K562 (cell line): ENCODE results near the gene DCAF5. TPM values are rescaled to one million over a fixed set of nuclear protein-coding genes. Genes with fewer than 3 reads are reported as not detected.
A peak's percentile ranks its signal among the peaks of the same experiment; 100 is the strongest.

Experiments used
- CREM ChIP-seq: IDR thresholded peaks from 2 replicates; pipeline ENCODE4 v1.6.1; 2014; ENCODE audit warnings: antibody characterized with exemption, low read depth
- ETS2 ChIP-seq: IDR thresholded peaks from 2 replicates; pipeline ENCODE4 v1.6.1; 2016; ENCODE audit warnings: borderline replicate concordance, missing genetic modification characterization, mild to moderate bottlenecking, moderate library complexity, missing compliant biosample characterization; ENCODE audit not compliant: poor library complexity, severe bottlenecking
- HIVEP1 ChIP-seq: fragments of 250-450 bp; sonication (Bioruptor Pico); IDR thresholded peaks from 2 replicates; pipeline ENCODE4 v1.4.0; 2020; ENCODE audit warnings: mild to moderate bottlenecking
- KLF6 ChIP-seq: fragments of 250-450 bp; sonication (Bioruptor Pico); IDR thresholded peaks from 2 replicates; pipeline ENCODE4 v1.4.0; 2020; ENCODE audit warnings: mild to moderate bottlenecking, moderate library complexity, borderline replicate concordance
- MLLT1 ChIP-seq, 2 experiments: fragments of 450-650 bp; IDR thresholded peaks; 2 replicates each; pipeline ENCODE4 v1.6.1; 2016
- PKNOX1 ChIP-seq: fragments of 450-650 bp; IDR thresholded peaks from 2 replicates; pipeline ENCODE4 v1.6.1; 2016
- POLR2H ChIP-seq: IDR thresholded peaks from 2 replicates; pipeline ENCODE4 v1.6.1; 2016; ENCODE audit warnings: missing genetic modification characterization, low read depth, mild to moderate bottlenecking, control low read depth, missing compliant biosample characterization, moderate library complexity
- RAD21 ChIP-seq, 2 experiments: fragments of 250-450 bp in 1 of 2; fragments of 450-650 bp in 1 of 2; sonication (Bioruptor Pico) in 1 of 2; formaldehyde crosslinking in 1 of 2; IDR thresholded peaks in 1 of 2; conservative IDR thresholded peaks in 1 of 2; 2 replicates each; pipeline versions ENCODE4 v1.4.0 to v1.8.0; 2020 to 2022; ENCODE audit warnings: mild to moderate bottlenecking in 2 of 2, moderate library complexity in 1 of 2
- SIN3B ChIP-seq: fragments of 450-650 bp; IDR thresholded peaks from 2 replicates; pipeline ENCODE4 v1.6.1; 2017; ENCODE audit warnings: low read depth, mild to moderate bottlenecking, moderate library complexity
- SUPT5H ChIP-seq: fragments of 450-650 bp; IDR thresholded peaks from 2 replicates; pipeline ENCODE4 v1.6.1; 2016
- ZBTB9 ChIP-seq: fragments of 450-650 bp; formaldehyde crosslinking; IDR thresholded peaks from 2 replicates; pipeline ENCODE4 v1.4.0; 2020; ENCODE audit warnings: mild to moderate bottlenecking, moderate library complexity
- ZNF639 ChIP-seq, 2 experiments: fragments of 200-800 bp in 1 of 2; sonication (Bioruptor generic) in 1 of 2; sonication (generic) in 1 of 2; formaldehyde crosslinking in 1 of 2; IDR thresholded peaks in 1 of 2; conservative IDR thresholded peaks in 1 of 2; 2 replicates each; pipeline versions ENCODE4 v1.5.0 to v1.6.1; 2016 to 2020; ENCODE audit warnings: missing compliant biosample characterization in 1 of 2, missing genetic modification characterization in 1 of 2, missing genetic modification reagents in 1 of 2
- polyA plus RNA-seq, 8 experiments: library from polyadenylated mRNA; depleted of rRNA in 4 of 8; stranded (reverse) in 5 of 8; unstranded in 3 of 8; fragments of >200 nt; fragmentation: Nextera tagmentation in 2 of 8; fragmentation: Illumina TruSeq in 1 of 8; extraction: Ambion mirVana in 2 of 8; extraction: Trizol in 1 of 8; gene quantifications; 2 replicates each; pipeline versions ENCODE4 v1.2.1 to v1.2.3, GENCODE V29; 2011 to 2014; ENCODE audit warnings: inconsistent platforms in 1 of 8, missing spikeins in 1 of 8
- total RNA-seq, 7 experiments: library from RNA; depleted of rRNA in 6 of 7; stranded (reverse); fragments of >200 nt in 6 of 7; fragmentation: Illumina TruSeq in 2 of 7; extraction: Trizol in 2 of 7; gene quantifications; 2 replicates each; pipeline versions ENCODE4 v1.2.1 to v1.2.3, GENCODE V29; 2011 to 2021; ENCODE audit warnings: low replicate concordance in 1 of 7
- TF ChIP-seq, protein P1 (sequence below): sonication (generic); formaldehyde crosslinking; IDR thresholded peaks from 2 replicates; pipeline ENCODE4 v1.8.0; 2022; ENCODE audit warnings: mild to moderate bottlenecking, missing genetic modification reagents, borderline replicate concordance
- TF ChIP-seq, protein P2 (sequence below): sonication (generic); formaldehyde crosslinking; IDR thresholded peaks from 2 replicates; pipeline ENCODE4 v1.8.0; 2022; ENCODE audit warnings: mild to moderate bottlenecking, missing genetic modification reagents

The DCAF5 gene
- total and polyA plus RNA-seq, 9 of the 15 experiments (the other 6 are each of a cell fraction or from before 2014, with no cell fraction given), result 5.6 to 24.1 (median 12.7) TPM

DNA sequence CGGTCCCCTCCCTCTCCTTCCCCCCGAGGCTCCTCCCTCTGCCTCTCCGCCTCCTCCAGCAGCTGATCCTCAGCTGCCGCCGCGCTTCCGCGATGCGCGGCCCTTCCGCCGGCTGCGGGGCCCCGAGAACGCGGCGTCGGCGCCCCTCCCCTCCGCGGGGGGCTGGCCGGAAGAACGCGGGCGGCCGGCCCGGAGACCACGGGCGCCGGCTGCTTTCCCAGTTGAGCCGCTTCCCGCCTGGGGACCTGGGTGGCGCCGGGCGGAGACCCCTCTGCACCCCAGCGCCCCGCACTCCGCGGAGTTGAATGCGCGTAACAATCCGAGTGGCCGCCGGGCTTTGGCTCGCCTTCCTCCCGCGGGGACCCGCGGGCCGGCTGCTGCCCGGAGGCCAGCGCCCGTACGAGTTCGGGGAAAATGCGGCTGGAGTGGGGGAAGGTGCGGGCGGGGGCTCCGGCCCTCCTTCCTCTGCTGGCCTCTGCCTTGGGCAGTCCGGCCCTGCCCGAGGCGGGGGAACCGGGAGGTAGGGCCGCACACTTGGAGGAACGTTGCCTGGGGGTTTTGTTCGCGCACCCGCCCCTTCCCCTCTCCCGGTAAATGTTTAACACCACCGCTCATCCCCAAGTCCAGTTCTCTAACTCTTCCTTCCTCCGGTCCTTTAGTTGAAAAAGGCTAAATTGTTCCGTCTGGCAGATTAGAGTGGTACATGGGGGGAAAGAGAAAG is 393 bp upstream of the DCAF5 start (continued):
- TF ChIP-seq ZNF639 (CRISPR knock-in tag; conservative IDR thresholded peaks at IDR 0.05 in 1 of 2, IDR thresholded peaks at IDR 0.05 in 1 of 2) (peak in 1 of 2 experiments; percentile 77; a peak in 2 of 4 replicates), SUPT5H (peak; percentile 30; the same call in 1 of the 2 replicates), POLR2H (tag) (0 out of 2 replicates have a peak, but pooled peaks have one; percentile 24), MLLT1 (IDR thresholded peaks at IDR 0.05) (no peak), RAD21 (CRISPR knock-in tag; conservative IDR thresholded peaks at IDR 0.05 in 1 of 2, IDR thresholded peaks at IDR 0.05 in 1 of 2) (no peak), ETS2 (no peak), ZBTB9 (CRISPR knock-in tag) (no peak), CREM (peak; percentile 30; the same call in 1 of the 2 replicates), PKNOX1 (no peak), SIN3B (peak; percentile 39; the same call in 1 of the 2 replicates), HIVEP1 (CRISPR knock-in tag) (no peak), KLF6 (CRISPR knock-in tag) (no peak)
- TF ChIP-seq, protein P1, sequence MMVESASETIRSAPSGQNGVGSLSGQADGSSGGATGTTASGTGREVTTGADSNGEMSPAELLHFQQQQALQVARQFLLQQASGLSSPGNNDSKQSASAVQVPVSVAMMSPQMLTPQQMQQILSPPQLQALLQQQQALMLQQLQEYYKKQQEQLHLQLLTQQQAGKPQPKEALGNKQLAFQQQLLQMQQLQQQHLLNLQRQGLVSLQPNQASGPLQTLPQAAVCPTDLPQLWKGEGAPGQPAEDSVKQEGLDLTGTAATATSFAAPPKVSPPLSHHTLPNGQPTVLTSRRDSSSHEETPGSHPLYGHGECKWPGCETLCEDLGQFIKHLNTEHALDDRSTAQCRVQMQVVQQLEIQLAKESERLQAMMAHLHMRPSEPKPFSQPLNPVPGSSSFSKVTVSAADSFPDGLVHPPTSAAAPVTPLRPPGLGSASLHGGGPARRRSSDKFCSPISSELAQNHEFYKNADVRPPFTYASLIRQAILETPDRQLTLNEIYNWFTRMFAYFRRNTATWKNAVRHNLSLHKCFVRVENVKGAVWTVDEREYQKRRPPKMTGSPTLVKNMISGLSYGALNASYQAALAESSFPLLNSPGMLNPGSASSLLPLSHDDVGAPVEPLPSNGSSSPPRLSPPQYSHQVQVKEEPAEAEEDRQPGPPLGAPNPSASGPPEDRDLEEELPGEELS (CRISPR knock-in tag), result no peak
- TF ChIP-seq, protein P2, sequence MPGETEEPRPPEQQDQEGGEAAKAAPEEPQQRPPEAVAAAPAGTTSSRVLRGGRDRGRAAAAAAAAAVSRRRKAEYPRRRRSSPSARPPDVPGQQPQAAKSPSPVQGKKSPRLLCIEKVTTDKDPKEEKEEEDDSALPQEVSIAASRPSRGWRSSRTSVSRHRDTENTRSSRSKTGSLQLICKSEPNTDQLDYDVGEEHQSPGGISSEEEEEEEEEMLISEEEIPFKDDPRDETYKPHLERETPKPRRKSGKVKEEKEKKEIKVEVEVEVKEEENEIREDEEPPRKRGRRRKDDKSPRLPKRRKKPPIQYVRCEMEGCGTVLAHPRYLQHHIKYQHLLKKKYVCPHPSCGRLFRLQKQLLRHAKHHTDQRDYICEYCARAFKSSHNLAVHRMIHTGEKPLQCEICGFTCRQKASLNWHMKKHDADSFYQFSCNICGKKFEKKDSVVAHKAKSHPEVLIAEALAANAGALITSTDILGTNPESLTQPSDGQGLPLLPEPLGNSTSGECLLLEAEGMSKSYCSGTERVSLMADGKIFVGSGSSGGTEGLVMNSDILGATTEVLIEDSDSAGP (CRISPR knock-in tag), result no peak
